Liver (tissue), 9 donors: ENCODE measurements around the gene RPS6KB2. TPM values are rescaled to one million over a fixed set of nuclear protein-coding genes. Genes with fewer than 3 reads are reported as not detected.

Experiments used
- DNase-seq: peaks from one replicate; pipeline ENCODE4 v3.0.0-alpha.2; 2017; ENCODE audit warnings: low spot score
- H3K27ac ChIP-seq, 2 donors: one replicate each; pipeline ENCODE4 v1.7.0; 2013; ENCODE audit warnings: inconsistent platforms in 2 of 2, low read length in 2 of 2, control low read depth in 1 of 2, low read depth in 1 of 2, mild to moderate bottlenecking in 1 of 2
- H3K27me3 ChIP-seq, 4 donors: one replicate each; pipeline versions ENCODE4 v1.6.1 to v1.7.0; 2013; ENCODE audit warnings: low read length in 3 of 4, inconsistent platforms in 1 of 4, mild to moderate bottlenecking in 1 of 4, moderate library complexity in 1 of 4; ENCODE audit not compliant: control insufficient read depth in 4 of 4, insufficient read depth in 4 of 4
- H3K36me3 ChIP-seq, 4 donors: one replicate each; pipeline versions ENCODE4 v1.6.1 to v1.7.0; 2013; ENCODE audit warnings: low read length in 3 of 4, mild to moderate bottlenecking in 3 of 4, low read depth in 1 of 4, moderate library complexity in 1 of 4; ENCODE audit not compliant: control insufficient read depth in 4 of 4, insufficient read depth in 3 of 4
- H3K4me1 ChIP-seq, 4 donors: one replicate each; pipeline versions ENCODE4 v1.6.1 to v1.7.0; 2013; ENCODE audit warnings: low read length in 3 of 4, mild to moderate bottlenecking in 3 of 4, moderate library complexity in 1 of 4; ENCODE audit not compliant: control insufficient read depth in 4 of 4, insufficient read depth in 4 of 4
- H3K4me3 ChIP-seq, 3 donors: one replicate each; pipeline versions ENCODE4 v1.6.1 to v1.7.0; 2013; ENCODE audit warnings: low read length in 3 of 3, control low read depth in 1 of 3, low read depth in 1 of 3, mild to moderate bottlenecking in 1 of 3
- H3K9ac ChIP-seq, 2 donors: one replicate each; pipeline ENCODE4 v1.7.0; 2013; ENCODE audit warnings: low read length in 2 of 2, mild to moderate bottlenecking in 2 of 2, moderate library complexity in 2 of 2, control low read depth in 1 of 2, low read depth in 1 of 2
- H3K9me3 ChIP-seq, 4 donors: one replicate each; pipeline versions ENCODE4 v1.6.1 to v1.7.0; 2013; ENCODE audit warnings: low read length in 3 of 4; ENCODE audit not compliant: control insufficient read depth in 4 of 4
- ATF3 ChIP-seq: IDR thresholded peaks from 2 replicates; pipeline ENCODE4 v1.6.1; 2016; ENCODE audit warnings: antibody characterized with exemption
- CTCF ChIP-seq: fragments of 150-350 bp; IDR thresholded peaks from 2 replicates; pipeline ENCODE4 v1.5.1; 2017; ENCODE audit warnings: improper control_type of control experiment, low read depth, low read length; ENCODE audit not compliant: missing input control
- EGR1 ChIP-seq, 2 donors: IDR thresholded peaks; 2 replicates each; pipeline ENCODE4 v1.6.1; 2016 to 2018; ENCODE audit warnings: antibody characterized with exemption in 2 of 2, low read depth in 2 of 2
- FOXA1 ChIP-seq: IDR thresholded peaks from 2 replicates; pipeline ENCODE4 v1.6.1; 2016; ENCODE audit warnings: antibody characterized with exemption
- FOXA2 ChIP-seq: IDR thresholded peaks from 2 replicates; pipeline ENCODE4 v1.6.1; 2016; ENCODE audit warnings: antibody characterized with exemption
- GABPA ChIP-seq, 2 donors: IDR thresholded peaks in 1 of 2; conservative IDR thresholded peaks in 1 of 2; 2 replicates each; pipeline ENCODE4 v1.6.1; 2016; ENCODE audit warnings: antibody characterized with exemption in 2 of 2, mild to moderate bottlenecking in 1 of 2, moderate library complexity in 1 of 2
- HNF4A ChIP-seq, 2 donors: conservative IDR thresholded peaks; 2 replicates each; pipeline ENCODE4 v1.6.1; 2016; ENCODE audit warnings: antibody characterized with exemption in 2 of 2, mild to moderate bottlenecking in 2 of 2
- HNF4G ChIP-seq: IDR thresholded peaks from 2 replicates; pipeline ENCODE4 v1.6.1; 2016; ENCODE audit warnings: antibody characterized with exemption
- JUND ChIP-seq, 2 donors: IDR thresholded peaks; 2 replicates each; pipeline ENCODE4 v1.6.1; 2016; ENCODE audit warnings: antibody characterized with exemption in 2 of 2
- MAX ChIP-seq: IDR thresholded peaks from 2 replicates; pipeline ENCODE4 v1.6.1; 2016; ENCODE audit warnings: antibody characterized with exemption
- NR2F2 ChIP-seq: IDR thresholded peaks from 2 replicates; pipeline ENCODE4 v1.6.1; 2016; ENCODE audit warnings: antibody characterized with exemption
- RAD21 ChIP-seq, 2 donors: IDR thresholded peaks; 2 replicates each; pipeline ENCODE4 v1.6.1; 2016; ENCODE audit warnings: antibody characterized with exemption in 2 of 2, mild to moderate bottlenecking in 2 of 2
- REST ChIP-seq: IDR thresholded peaks from 2 replicates; pipeline ENCODE4 v1.6.1; 2016; ENCODE audit warnings: antibody characterized with exemption, mild to moderate bottlenecking
- RXRA ChIP-seq, 2 donors: IDR thresholded peaks; 2 replicates each; pipeline ENCODE4 v1.6.1; 2017 to 2018; ENCODE audit warnings: antibody characterized with exemption in 2 of 2, mild to moderate bottlenecking in 1 of 2
- SP1 ChIP-seq: IDR thresholded peaks from 2 replicates; pipeline ENCODE4 v1.6.1; 2018; ENCODE audit warnings: antibody characterized with exemption, mild to moderate bottlenecking
- YY1 ChIP-seq: IDR thresholded peaks from 2 replicates; pipeline ENCODE4 v1.6.1; 2016; ENCODE audit warnings: antibody characterized with exemption, mild to moderate bottlenecking
- ZBTB33 ChIP-seq: IDR thresholded peaks from 2 replicates; pipeline ENCODE4 v1.6.1; 2016; ENCODE audit warnings: antibody characterized with exemption
- WGBS: extraction: QIAGEN DNeasy Blood & Tissue Kit; methylation state at CpG from one replicate; pipeline ENCODE4 v1.1.7; 2013; 5-methylcytosine and 5-hydroxymethylcytosine counted together
- polyA plus RNA-seq, 2 donors: library from polyadenylated mRNA; stranded (reverse) in 1 of 2; unstranded in 1 of 2; fragments of 200-250 nt in 1 of 2; fragments of >200 nt in 1 of 2; fragmentation: Nextera tagmentation in 1 of 2; extraction: Ambion mirVana in 1 of 2; gene quantifications; one replicate each; pipeline versions ENCODE4 v1.2.1 to v1.2.3, GENCODE V29; 2013 to 2015
- total RNA-seq, 2 donors: library from RNA; depleted of rRNA; stranded (reverse); fragments of >200 nt; gene quantifications; one replicate each; pipeline ENCODE4 v1.2.3, GENCODE V29; 2014
- donor health status: healthy.
- donor health status: healthy.
- donor health status: healthy.
- donor health status: healthy.
- donor health status: healthy.

The RPS6KB2 gene
- total and polyA plus RNA-seq, 4 donors = 31.5 to 49.6 (median 37.7) TPM

- Histone ChIP-seq H3K9me3 (no peaks in the 10 kb centered on the region), H3K4me3 (no peak overlapping the region), H3K9ac (no peak overlapping the region), H3K36me3 (no peaks in the 10 kb centered on the region), H3K27me3 (no peaks in the 10 kb centered on the region), H3K27ac (peak overlapping the region; percentile 20 to 59), H3K4me1 (peaks cover 9 to 20% (median 15%) of the 10 kb centered on the region in 4 donors)
- no peak for DNase-seq
- TF ChIP-seq YY1 (no peak), ATF3 (no peak), SP1 (no peak)
- 88% methylated on average over 6 of the region's 6 CpGs for WGBS
Measured at GRCh38 chr11:67405196-67405567, 23.1 kb upstream of the RPS6KB2 start.

GRCh38 chr11:67405688-67406339, 22.5 kb upstream of the RPS6KB2 start:
- no peak for TF ChIP-seq CTCF
- TF ChIP-seq RXRA (IDR thresholded peaks at IDR 0.05) = peak in 1 of 2 donors; percentile 30
- TF ChIP-seq MAX = no peak
- TF ChIP-seq JUND (IDR thresholded peaks at IDR 0.05) = no peak
- TF ChIP-seq ZBTB33 = no peak
- TF ChIP-seq REST = no peak
- no peak for TF ChIP-seq EGR1 (IDR thresholded peaks at IDR 0.05; ENCODE audit: low read depth in 2 of 2)
- TF ChIP-seq GABPA (IDR thresholded peaks at IDR 0.05 in 1 of 2, conservative IDR thresholded peaks at IDR 0.05 in 1 of 2) = no peak
- no peak for TF ChIP-seq HNF4G
- TF ChIP-seq RAD21 (IDR thresholded peaks at IDR 0.05) = no peak
- TF ChIP-seq FOXA1 = no peak
- peak; percentile 76 for TF ChIP-seq NR2F2
- TF ChIP-seq FOXA2 = no peak
- TF ChIP-seq ATF3 = no peak
- peak in 1 of 2 donors; percentile 39 for TF ChIP-seq HNF4A (conservative IDR thresholded peaks at IDR 0.05)
- peaks cover 4 to 14% (median 10%) of the 10 kb centered on the region in 4 donors for H3K4me1 ChIP-seq
- H3K27me3 ChIP-seq = no peaks in the 10 kb centered on the region
- no peak overlapping the region for H3K4me3 ChIP-seq
- no peaks in the 10 kb centered on the region for H3K9me3 ChIP-seq
- DNase-seq = no peak
- no peaks in the 10 kb centered on the region for H3K36me3 ChIP-seq
- no peak overlapping the region for H3K27ac ChIP-seq
- WGBS = 87% methylated on average over 9 of the region's 9 CpGs
- H3K9ac ChIP-seq = no peak overlapping the region
